HL-60 (cell line): ENCODE results near the gene NRDC.

Experiments
- DNase-seq, 2 experiments: peaks; one replicate each; pipeline ENCODE4 v3.0.0-alpha.2; 2010 to 2020; ENCODE audit warnings: low read depth in 1 of 2, low spot score in 1 of 2
- H3K27ac ChIP-seq: fragments of 250-450 bp; sonication (Bioruptor Pico); replicated peaks from 2 replicates; pipeline ENCODE4 v1.5.1; 2020; ENCODE audit warnings: mild to moderate bottlenecking, moderate library complexity
- H3K27me3 ChIP-seq: fragments of 250-450 bp; sonication (Bioruptor Pico); 2 replicates; pipeline ENCODE4 v1.5.1; 2021; ENCODE audit warnings: mild to moderate bottlenecking, moderate library complexity; ENCODE audit not compliant: insufficient read depth, poor library complexity, severe bottlenecking
- H3K4me3 ChIP-seq: replicated peaks from 2 replicates; pipeline ENCODE4 v1.5.1; 2011; ENCODE audit warnings: mild to moderate bottlenecking, control low read depth, low read length; ENCODE audit not compliant: insufficient read depth
- GABPA ChIP-seq: IDR thresholded peaks from 2 replicates; pipeline ENCODE4 v1.6.1; 2012; ENCODE audit warnings: low read depth
- POLR2AphosphoS5 ChIP-seq: IDR thresholded peaks from 2 replicates; pipeline ENCODE4 v1.6.1; 2012; ENCODE audit warnings: low read depth
- SPI1 ChIP-seq: IDR thresholded peaks from 2 replicates; pipeline ENCODE4 v1.6.1; 2012; ENCODE audit warnings: low read depth, mild to moderate bottlenecking, borderline replicate concordance
- TF ChIP-seq, protein P1 (sequence below): IDR thresholded peaks from 2 replicates; pipeline ENCODE4 v1.6.1; 2012; ENCODE audit warnings: low read depth; ENCODE audit not compliant: insufficient replicate concordance
- TF ChIP-seq, protein P2 (sequence below): IDR thresholded peaks from one replicate; pipeline ENCODE4 v1.5.1; 2011; ENCODE audit warnings: low read length, control low read depth, inconsistent platforms; ENCODE audit not compliant: insufficient read depth

The NRDC gene

DNA sequence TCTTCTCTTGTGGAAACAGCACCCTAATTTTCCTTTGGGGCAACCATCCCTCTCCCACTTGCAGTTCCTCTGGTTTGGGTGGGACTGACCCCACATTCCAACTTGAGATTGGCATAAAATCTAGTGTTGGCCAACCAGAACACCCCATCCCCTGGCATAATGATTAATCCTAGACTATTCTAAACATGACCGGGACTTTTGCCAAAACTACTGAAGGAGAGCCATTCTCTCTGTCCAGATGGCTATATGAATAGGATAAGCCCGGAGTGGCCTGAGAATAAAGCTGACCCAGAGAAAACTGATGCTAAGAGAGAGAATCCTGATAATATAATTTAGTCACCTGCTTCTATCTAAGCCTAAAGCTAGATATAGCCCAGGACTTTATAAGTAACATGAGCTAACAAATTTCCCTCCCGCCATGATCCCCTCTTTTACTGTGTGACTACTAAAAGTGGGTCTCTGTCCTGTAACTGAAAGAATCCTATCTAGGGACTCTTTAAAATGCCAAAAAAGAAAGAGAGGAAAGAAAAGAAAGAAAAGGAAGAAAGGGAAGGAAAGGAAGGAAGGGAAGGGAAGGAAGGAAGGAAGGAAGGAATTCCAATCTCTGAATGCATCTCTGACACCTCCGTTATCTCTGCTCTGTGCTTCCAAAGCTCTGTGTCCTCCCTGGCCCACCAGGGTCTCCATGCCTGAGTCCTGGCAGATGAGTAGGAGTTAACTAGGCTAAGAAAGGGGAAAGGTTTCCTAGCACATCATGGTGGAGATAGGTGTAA is 28.0 kb upstream of the NRDC start:
- H3K4me3 ChIP-seq: no peak overlapping the region
- no peaks in the 10 kb centered on the region for H3K27me3 ChIP-seq
- H3K27ac ChIP-seq: no peak overlapping the region
- no peak for DNase-seq
- TF ChIP-seq GABPA (no peak), SPI1 (no peak), POLR2AphosphoS5 (no peak)
- TF ChIP-seq, protein P1, sequence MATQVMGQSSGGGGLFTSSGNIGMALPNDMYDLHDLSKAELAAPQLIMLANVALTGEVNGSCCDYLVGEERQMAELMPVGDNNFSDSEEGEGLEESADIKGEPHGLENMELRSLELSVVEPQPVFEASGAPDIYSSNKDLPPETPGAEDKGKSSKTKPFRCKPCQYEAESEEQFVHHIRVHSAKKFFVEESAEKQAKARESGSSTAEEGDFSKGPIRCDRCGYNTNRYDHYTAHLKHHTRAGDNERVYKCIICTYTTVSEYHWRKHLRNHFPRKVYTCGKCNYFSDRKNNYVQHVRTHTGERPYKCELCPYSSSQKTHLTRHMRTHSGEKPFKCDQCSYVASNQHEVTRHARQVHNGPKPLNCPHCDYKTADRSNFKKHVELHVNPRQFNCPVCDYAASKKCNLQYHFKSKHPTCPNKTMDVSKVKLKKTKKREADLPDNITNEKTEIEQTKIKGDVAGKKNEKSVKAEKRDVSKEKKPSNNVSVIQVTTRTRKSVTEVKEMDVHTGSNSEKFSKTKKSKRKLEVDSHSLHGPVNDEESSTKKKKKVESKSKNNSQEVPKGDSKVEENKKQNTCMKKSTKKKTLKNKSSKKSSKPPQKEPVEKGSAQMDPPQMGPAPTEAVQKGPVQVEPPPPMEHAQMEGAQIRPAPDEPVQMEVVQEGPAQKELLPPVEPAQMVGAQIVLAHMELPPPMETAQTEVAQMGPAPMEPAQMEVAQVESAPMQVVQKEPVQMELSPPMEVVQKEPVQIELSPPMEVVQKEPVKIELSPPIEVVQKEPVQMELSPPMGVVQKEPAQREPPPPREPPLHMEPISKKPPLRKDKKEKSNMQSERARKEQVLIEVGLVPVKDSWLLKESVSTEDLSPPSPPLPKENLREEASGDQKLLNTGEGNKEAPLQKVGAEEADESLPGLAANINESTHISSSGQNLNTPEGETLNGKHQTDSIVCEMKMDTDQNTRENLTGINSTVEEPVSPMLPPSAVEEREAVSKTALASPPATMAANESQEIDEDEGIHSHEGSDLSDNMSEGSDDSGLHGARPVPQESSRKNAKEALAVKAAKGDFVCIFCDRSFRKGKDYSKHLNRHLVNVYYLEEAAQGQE: no peak
- TF ChIP-seq, protein P2, sequence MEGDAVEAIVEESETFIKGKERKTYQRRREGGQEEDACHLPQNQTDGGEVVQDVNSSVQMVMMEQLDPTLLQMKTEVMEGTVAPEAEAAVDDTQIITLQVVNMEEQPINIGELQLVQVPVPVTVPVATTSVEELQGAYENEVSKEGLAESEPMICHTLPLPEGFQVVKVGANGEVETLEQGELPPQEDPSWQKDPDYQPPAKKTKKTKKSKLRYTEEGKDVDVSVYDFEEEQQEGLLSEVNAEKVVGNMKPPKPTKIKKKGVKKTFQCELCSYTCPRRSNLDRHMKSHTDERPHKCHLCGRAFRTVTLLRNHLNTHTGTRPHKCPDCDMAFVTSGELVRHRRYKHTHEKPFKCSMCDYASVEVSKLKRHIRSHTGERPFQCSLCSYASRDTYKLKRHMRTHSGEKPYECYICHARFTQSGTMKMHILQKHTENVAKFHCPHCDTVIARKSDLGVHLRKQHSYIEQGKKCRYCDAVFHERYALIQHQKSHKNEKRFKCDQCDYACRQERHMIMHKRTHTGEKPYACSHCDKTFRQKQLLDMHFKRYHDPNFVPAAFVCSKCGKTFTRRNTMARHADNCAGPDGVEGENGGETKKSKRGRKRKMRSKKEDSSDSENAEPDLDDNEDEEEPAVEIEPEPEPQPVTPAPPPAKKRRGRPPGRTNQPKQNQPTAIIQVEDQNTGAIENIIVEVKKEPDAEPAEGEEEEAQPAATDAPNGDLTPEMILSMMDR: no peak

DNA sequence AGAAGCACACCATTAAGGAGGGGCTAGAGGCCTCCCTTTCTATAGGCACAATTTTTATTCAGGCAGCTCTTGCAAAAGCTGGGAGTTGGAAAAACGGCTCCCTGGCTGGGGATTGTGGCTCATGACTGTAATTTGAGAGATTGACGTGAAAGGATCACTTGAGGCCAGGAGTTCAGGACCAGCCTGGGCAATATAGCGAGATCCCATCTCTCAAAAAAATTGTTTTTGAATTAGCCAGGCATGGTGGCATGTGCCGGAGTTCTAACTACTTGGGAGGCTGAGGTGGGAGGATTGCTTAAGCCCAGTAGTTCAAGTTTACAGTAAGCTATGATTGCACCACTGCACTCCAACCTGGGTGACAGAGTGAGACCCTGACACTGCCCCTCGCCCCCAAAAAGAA is 23.9 kb upstream of the NRDC start:
- Histone ChIP-seq H3K27me3 (peaks cover 8% of the 10 kb centered on the region), H3K27ac (no peak overlapping the region), H3K4me3 (no peak overlapping the region)
- DNase-seq: no peak
- TF ChIP-seq, protein P2: no peak
- no peak for TF ChIP-seq GABPA
- no peak for TF ChIP-seq POLR2AphosphoS5
- TF ChIP-seq, protein P1: no peak
- no peak for TF ChIP-seq SPI1

DNA sequence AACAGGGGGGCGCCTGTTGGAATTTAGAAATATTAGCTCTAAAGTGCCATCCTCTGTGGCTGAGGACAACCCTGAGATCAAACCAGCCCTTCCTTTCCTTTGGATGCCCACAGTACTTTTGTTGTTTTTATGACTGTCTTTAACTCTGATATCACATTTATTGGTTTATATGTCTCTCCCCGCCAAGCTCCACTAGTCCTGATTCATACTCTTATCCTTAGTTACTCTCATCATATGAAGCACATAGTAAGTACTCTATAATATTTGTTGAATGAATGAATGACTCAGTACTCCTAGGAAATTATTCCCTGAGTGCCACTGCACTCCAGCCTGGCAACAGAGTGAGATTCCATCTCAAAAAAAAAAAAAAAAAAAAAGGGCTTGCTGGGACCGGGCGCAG is 22.6 kb upstream of the NRDC start:
- TF ChIP-seq, protein P2: no peak
- TF ChIP-seq SPI1 (no peak), POLR2AphosphoS5 (no peak), GABPA (no peak)
- TF ChIP-seq, protein P1: no peak

More for the DNA sequence above, 22.6 kb upstream of the NRDC start:
- DNase-seq: no peak
- Histone ChIP-seq H3K4me3 (no peak overlapping the region), H3K27ac (no peak overlapping the region), H3K27me3 (peaks cover 8% of the 10 kb centered on the region)
